Choroid plexus epithelial cell (primary cell): ENCODE data around the gene ASAP2.

Source experiments
- DNase-seq: peaks from one replicate; pipeline ENCODE4 v3.0.0-alpha.2; 2010; ENCODE audit warnings: low read depth
- H3K4me3 ChIP-seq: 2 replicates; pipeline ENCODE4 v1.5.1; 2011; ENCODE audit warnings: low read depth, mild to moderate bottlenecking, control low read depth, low read length, moderate library complexity
- CTCF ChIP-seq: conservative IDR thresholded peaks from 2 replicates; pipeline ENCODE4 v1.5.1; 2011; ENCODE audit warnings: low read depth, mild to moderate bottlenecking, control low read depth, inconsistent platforms, low read length, moderate library complexity

ASAP2 gene

DNA sequence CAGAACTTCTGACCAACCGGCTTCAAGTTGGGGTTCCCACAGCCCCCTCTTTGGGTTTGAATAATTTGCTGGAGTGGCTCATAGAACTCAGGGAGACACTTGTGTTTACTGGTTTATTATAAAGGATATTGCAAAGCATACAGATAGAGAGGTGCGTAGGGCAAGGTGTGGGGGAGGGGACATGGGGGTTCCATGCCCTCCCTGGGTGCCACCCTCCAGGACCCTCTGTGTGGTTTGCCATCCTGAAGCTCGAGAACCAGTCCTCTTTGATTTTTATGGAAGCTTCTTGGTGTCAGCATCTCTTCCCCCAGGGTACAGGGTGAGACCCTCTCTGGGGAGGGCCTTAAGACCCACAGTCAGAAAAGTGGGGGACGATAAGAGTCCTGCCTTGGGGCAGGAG lies 177.9 kb downstream of the ASAP2 start:
- no peak for DNase-seq
- TF ChIP-seq CTCF = no peak
- no peak overlapping the region for H3K4me3 ChIP-seq

DNA sequence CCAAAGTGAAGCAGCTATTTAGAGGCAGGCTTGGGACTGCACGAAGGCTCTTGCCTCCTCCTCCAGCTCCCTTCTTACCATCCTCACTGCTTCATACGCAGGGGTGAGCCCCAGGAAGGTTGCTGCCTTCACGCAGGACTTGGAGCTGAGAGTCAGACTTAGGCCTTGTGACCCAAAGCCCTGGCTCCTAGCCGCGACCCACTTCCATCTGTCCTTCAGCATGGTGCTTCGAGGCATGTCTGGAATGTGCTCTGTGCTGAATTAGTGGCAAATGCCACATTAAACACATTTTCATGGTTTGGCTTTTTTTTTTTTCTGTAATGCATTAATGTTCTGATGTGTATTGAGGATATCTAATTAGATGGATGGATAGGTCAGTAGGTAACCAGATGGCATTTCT lies 179.2 kb downstream of the ASAP2 start:
- no peak for DNase-seq
- TF ChIP-seq CTCF = no peak
- H3K4me3 ChIP-seq = no peak overlapping the region

DNA sequence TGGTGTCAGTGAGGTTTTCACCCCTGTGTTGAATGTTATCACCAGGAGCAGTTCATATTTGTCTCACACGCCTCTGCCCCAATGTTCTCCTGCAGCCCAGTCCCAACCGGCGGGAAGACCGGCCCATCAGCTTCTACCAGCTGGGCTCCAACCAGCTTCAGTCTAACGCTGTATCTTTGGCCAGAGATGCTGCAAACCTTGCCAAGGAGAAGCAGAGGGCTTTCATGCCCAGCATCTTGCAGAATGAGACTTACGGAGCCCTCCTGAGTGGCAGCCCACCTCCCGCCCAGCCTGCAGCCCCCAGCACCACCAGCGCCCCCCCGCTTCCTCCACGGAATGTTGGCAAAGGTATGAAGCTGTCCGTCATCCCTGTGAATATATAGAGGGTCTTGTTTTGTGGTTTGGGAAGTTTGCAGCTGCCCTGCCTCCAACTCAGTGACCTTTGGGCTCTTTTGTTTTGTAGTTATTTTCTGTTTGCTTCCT lies 181.6 kb downstream of the ASAP2 start:
- no peak for DNase-seq
- no peak for TF ChIP-seq CTCF
- no peak overlapping the region for H3K4me3 ChIP-seq

DNA sequence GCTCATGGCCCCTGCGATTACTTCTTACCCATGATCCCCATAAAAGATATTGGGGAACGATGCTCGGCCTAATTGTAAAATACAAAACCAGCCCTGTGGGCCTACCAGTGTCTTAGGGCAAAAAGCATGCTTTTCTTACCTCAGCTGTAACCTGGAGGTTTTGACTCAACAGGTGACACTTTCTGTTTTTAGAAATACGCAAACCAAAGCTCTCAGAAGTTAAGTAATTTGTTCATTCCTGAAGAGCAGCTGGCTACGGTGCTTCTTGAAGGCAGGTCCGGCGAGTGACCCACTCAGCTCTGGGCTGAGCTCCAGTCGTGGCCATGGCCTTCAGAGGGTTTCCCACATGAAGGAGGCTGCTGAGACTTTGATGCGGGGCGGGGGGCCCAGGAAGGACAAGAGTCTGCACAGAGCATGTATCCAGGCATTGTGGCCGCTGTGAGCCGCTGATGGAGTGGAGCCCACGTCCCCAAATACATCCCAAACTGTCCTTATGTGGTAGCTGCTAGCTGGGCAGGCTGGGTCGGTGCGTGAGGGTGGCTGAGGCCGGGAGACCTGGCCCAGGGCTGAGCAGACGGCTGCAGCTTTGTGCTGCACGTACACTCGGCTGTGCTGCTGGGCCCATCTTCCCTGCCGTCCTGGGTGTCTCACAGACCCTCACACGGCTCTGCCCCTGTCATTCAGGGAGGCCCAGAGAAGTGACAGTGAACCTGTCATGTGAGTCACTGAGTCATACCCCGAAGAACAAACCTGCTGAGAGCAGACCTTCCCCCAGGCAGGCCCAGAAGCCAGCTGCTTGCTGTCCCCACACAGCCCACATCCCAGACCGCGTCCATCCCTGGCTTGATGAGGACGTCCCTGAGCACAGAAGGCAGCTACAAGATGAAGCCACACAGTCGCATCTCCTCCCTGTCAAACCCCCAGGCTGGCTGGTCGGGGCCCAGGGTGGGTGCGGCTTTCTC lies 182.6 kb downstream of the ASAP2 start:
- no peak for DNase-seq
- no peak overlapping the region for H3K4me3 ChIP-seq
- no peak for TF ChIP-seq CTCF

GRCh38 chr2:9390151-9390850 lies 183.7 kb downstream of the ASAP2 start:
- no peak for TF ChIP-seq CTCF
- DNase-seq = no peak
- H3K4me3 ChIP-seq = no peak overlapping the region

DNA sequence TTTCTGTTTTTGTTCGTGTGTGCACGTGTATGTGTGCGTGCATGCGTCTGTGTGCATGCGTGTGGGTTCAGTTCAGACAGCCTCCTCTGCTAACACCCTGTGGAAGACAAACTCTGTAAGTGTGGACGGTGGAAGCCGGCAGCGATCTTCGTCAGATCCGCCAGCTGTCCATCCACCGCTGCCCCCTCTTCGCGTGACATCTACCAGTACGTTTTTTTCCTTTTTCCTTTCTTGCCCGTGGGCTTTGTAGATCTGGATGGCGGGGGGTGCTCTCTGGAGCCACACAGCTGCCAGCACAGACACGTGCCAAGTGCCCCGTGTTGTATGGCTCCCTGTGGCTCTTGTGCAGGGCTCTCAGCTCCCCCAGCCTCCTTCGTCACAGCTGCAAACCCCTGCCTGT lies 184.4 kb downstream of the ASAP2 start:
- no peak for DNase-seq
- no peak for TF ChIP-seq CTCF
- no peak overlapping the region for H3K4me3 ChIP-seq
